ENCODE data around the gene IL12RB2.
A peak's percentile ranks its signal among the peaks of the same experiment; 100 is the strongest.

IL12RB2 gene, protein sequence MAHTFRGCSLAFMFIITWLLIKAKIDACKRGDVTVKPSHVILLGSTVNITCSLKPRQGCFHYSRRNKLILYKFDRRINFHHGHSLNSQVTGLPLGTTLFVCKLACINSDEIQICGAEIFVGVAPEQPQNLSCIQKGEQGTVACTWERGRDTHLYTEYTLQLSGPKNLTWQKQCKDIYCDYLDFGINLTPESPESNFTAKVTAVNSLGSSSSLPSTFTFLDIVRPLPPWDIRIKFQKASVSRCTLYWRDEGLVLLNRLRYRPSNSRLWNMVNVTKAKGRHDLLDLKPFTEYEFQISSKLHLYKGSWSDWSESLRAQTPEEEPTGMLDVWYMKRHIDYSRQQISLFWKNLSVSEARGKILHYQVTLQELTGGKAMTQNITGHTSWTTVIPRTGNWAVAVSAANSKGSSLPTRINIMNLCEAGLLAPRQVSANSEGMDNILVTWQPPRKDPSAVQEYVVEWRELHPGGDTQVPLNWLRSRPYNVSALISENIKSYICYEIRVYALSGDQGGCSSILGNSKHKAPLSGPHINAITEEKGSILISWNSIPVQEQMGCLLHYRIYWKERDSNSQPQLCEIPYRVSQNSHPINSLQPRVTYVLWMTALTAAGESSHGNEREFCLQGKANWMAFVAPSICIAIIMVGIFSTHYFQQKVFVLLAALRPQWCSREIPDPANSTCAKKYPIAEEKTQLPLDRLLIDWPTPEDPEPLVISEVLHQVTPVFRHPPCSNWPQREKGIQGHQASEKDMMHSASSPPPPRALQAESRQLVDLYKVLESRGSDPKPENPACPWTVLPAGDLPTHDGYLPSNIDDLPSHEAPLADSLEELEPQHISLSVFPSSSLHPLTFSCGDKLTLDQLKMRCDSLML

DNA sequence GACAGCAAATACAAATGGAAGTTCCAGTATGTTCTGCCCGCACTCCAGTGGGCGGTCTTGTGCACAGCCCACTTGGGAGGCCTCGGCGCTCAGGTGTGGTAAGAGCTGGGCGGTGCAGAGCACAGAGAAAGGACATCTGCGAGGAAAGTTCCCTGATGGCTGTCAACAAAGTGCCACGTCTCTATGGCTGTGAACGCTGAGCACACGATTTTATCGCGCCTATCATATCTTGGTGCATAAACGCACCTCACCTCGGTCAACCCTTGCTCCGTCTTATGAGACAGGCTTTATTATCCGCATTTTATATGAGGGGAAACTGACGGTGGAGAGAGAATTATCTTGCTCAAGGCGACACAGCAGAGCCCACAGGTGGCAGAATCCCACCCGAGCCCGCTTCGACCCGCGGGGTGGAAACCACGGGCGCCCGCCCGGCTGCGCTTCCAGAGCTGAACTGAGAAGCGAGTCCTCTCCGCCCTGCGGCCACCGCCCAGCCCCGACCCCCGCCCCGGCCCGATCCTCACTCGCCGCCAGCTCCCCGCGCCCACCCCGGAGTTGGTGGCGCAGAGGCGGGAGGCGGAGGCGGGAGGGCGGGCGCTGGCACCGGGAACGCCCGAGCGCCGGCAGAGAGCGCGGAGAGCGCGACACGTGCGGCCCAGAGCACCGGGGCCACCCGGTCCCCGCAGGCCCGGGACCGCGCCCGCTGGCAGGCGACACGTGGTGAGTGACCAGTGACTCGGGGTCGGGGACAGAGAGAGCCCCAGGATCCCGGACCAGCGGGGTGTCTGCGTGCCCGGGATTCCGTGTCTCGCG is at the start of gene IL12RB2:
Gene IL12RB2, plus strand, starts transcription at position 623 of the 810 bp plus-strand sequence. CDS start 12,496 bp downstream, outside the sequence.
- DNase-seq = peak; percentile 6

DNA sequence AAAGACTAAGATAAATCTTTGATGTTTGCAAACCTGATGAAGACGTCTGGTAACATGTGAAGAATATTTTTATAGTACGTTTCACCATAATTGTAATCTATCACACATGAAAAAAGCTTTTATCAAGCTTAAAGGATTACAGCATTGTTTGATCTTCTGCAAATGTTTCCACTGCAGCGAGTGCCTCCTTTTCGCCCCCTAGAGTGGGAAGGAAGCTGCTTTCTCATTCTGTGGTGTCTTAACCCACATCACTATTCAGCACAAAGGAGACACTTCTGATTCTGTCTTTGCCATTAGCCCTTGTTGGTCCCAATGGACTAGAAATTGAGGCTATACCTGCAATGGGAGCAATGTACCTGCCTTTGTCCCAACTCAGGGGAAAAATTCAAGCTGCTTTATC is 46.0 kb upstream of the IL12RB2 start:
- no peak for DNase-seq

DNA sequence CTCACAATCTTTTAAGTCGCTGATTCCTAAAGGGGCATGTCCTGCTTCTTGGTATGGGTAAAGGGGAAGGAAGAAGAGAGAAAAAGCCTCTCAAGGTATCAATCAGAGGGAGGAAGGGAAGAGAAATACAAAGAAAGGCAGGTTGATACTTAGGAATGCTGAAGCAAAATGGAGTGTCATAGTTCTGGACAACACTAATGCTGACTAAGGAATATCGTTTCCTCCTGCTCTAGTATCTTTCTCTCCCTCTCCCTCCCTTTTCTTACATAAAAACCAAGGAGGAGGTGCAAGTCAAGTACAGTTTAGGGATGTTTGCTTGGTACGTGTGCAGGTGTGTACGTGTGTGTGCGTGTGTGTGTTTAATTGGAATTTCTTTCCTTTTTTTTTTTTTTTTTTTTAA is 44.9 kb upstream of the IL12RB2 start:
- DNase-seq = no peak

DNA sequence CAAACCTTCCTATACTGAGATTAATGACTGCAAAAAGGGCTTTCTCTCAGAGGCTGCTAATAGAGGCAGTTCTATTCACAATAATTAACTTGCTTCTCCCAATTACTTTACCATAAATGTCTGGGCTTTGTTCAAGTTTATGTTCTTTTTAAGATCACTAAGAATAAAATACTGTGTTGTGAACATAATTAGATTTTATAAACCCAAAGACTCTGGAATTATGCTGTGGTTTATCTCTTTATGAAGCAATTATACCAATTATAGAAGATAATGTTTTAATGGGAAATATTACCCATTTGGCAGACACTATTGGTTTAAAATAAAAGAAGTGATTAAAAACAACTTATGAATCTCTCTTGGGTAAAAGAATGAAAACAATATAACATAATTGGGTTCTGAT is 43.5 kb upstream of the IL12RB2 start:
- no peak for DNase-seq

DNA sequence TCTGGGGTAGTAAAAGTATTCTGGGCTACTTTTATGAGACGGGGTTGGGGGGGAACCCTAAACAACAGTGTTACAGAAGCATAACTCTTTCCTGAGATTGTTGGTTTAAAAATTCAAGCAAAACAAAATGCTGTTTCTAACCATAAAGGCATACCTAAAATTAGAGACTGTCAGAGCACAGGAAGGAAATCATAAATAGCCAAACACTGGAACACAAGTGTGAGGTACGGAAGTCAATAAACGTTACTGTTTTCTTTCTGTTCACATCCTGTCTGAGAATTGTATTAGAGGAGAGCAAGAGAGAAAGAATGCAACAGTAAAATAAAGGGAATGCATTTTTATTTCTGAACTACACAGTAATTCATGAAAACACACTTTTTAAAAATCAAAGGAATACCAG is 42.8 kb upstream of the IL12RB2 start:
- DNase-seq = no peak

DNA sequence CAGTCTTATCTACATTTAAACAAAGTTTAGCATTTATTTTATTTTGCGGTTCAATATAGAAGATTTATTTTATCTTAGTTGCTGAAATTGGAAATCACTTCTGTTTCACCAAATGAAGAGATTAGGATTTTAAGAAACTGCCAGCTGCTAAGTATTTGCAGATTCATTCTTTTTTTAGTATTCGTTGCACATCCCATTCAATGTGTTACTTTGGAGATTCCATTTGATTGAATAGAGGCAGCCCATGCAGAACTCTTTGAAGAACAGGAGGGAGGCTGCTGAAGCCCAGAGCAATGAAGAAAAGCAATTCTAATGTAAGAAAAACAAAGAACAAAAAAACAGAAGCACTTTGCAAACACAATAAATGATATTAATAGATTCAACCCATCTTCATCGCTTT is 38.6 kb upstream of the IL12RB2 start:
- no peak for DNase-seq

DNA sequence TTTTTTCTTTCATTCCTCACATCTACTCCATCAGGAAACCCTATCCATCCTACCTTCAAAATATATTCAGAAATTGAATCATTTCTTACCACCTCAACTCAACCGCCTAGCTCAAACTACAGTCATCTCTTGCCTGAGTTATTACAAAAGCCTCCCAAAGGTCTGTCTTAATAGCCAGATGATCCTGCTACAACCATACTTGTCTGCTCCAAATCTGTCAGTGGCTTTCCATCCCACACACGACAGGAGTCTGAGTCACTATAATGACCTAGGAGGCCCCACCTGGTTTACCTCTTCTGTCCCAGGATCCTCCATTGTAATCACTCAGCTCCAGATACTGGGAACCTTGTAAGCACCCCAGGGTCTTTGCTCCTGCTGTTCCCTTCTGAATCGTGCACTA is 37.1 kb upstream of the IL12RB2 start:
- DNase-seq = no peak

DNA sequence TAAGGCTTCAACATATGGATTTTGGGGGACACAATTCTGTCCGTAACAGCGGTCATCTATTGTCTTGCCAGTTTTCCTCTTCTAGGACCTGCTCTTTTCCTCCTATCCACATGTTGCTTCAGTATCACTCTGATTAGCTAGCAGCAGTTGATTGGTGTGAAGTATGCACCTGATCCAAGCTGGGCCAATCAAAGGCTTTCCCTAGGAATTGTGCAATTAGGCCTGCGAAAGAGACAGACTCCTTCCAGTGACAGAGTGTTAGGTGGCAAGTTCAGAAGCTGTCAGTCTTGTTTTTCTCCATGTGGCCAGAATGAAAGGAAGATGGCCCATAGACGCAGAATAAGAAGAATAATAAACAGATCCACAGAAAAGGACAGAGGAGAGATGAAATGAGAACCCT is 34.1 kb upstream of the IL12RB2 start:
- DNase-seq = no peak

DNA sequence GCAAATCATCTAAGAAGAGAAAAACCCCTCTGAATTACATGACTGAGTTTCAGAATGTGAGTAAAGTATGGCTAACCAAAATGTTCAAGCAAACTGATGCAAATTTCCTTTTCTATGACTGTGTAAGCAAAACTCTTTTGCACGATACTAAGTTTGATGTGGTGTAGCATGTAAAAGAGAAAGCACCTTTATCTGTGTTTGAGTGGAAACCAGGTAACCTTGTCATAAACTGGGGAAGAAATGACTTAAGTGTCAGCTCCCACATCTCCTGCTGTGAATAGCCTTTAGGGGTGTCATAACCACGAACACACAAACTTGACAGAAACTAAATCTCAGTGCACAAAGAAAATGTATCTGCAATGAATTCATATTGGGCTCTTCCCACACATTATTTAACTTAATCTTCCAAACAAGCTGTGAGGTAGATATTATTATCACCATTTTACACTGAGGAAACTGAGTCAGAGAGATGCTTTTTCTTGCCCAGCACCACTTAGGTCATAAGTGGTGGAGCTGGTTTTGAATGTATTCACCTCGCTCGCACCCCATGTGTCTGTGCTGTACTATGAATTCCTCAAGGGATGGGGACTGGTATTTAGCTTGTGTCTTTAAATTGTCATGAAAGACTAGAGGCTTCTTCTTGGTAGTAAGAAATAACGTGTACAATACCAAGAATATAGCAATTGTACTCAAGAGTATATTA is 32.9 kb upstream of the IL12RB2 start:
- no peak for DNase-seq

DNA sequence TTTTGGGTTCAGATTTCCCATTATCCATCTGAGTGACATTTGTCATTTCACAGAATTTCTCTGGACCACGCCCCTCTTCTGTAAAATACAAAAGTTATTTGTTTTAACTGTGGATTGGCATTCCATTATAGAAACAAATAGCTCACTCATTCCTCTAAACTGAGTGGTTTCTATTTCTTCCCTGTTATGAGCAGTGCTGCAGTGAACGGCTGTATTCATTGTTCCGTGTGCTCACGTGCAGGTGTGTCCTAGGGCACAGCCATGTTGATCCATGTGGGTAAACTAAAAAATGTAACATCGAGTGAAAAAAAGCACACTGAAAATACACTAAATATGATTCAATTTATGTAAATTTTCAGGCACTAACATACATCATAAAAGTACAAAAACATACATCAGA is 27.0 kb upstream of the IL12RB2 start:
- no peak for DNase-seq

DNA sequence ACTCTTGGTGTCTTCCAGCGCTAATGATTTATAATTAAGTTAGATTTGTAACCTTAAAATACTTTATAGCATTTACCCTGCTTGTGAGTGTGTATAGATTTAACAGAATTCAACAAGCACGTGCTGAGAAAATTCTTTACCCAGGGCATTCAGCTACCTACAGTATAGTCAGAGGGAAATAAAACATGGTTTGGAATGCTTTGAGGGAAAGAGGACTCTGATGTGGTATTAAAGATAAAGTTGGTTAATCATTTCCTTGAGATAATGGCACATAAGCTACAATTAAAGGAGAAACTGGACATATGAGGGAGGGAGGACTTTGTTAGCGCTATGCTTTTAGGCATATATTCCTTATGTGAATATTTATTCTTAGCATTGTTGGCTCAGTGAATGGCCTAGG is 26.4 kb upstream of the IL12RB2 start:
- no peak for DNase-seq

DNA sequence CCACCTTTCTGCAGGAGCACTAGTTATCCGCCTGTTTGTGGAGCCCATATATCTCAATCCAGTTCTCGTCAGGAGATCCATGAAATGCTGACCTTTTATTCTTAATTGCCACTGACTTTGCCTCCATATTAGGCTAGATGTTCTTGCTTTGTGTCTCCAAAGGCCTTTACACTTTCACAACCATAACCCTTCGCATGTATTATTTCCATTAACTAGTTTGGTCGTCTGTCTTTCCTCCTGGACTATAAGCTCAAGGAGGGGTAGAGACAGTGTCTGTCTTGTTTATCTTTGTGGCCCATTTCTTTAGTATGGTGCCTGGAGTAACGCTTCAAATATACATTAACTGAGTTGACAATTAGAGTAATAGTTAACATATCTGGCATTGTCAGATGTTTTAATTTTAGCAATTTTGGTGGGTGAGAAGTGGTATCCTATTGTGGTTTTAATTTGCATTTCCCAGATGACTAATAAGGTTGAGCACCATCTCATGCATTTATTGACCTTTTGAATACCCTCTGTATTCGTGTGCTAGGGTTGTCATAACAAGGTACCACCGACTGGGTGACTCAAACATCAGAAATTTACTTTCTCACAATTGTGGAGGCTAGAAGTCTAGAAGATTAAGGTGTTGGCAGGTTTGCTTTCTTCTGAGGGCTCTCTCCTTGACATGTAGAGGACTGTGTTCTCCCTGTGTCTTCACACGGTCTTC is 21.7 kb upstream of the IL12RB2 start:
- no peak for DNase-seq

DNA sequence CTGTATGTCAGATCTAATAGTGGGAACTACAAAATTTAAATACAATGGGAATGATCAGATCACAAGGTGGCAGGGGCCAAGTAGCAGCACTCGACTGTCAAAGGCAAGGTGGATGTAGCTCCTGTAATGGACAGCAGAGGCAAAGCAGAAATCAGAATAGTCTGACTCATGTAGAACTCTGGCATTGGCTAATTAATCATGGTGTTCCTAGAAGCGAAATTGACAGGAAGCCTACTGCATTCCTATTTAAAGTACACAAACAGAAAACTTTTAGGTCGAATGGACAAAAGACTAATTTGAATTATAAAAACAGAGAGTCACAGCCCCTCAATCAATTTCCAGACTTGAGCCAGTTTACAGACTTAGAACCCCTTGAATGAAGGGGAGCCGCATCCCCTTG is 17.4 kb upstream of the IL12RB2 start:
- no peak for DNase-seq

DNA sequence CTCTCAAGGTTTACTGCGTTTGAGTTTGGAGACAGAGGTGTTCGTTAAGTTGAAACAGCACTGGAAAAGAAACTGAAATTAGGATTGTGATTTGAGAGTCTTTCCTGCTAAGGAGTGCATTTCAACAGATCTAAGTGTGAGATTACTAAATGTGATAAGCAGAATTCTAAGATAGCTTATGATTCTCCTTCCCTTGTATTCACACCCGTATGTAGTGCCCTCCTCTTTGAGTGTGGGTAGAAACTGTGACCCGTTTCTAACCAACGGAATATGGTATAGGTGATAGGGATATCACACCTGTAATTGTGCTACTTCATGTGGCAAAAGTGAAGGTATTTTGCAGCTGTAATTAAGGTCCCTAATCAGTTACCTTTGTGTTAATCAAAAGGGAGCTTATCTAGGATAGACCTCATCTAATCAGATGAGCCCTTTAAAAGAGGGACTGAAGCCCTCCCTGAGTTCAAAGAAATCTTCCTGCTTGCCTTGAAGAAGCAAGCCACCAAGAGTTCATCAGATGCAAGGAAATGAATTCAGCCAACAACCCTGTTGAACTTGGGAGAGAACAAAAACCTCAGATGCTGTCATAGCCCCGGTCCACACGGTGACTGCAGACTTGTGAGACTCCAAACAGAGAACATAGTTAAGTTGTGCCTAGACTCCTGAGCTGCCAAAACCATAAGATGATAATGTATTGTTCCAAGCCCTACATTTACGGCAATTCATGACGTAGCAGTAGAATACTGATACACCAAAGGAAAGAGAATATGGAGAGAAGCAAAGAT is 12.6 kb upstream of the IL12RB2 start:
- no peak for DNase-seq

DNA sequence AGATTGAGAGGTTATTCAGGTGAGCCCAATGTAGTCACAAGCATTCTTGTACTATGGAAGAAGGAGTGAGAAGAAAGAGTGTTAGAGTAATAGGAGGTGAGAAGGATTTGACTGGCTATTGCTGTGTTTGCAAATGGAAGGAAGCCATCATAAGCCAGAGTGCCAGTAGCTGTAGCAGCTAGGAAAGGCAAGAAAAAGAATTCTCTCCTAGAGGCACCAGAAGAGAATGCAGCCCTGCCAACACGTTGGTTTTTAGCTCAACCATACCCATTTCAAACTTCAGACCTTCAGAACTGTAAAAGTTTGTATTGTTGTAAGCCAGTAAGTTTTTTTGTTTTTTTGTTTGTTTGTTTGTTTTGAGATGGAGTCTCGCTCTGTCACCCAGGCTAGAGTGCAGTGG is 8.9 kb upstream of the IL12RB2 start:
- DNase-seq = no peak

DNA sequence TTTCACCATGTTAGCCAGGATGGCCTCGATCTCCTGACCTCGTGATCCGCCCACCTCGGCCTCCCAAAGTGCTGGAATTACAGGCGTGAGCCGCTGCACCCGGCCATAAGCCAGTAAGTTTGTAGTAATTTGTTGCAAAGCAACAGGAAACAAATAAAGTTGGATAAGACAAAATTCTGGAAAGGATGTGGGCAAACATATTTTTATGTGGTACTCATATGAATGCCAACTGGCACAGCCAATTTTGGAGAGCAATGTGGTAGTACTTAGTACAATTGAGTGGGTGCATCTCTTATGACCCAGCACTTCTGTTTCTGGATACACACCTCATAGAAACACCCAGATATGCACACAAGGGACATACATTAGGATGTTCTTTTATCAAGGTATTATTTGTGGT is 8.4 kb upstream of the IL12RB2 start:
- no peak for DNase-seq

DNA sequence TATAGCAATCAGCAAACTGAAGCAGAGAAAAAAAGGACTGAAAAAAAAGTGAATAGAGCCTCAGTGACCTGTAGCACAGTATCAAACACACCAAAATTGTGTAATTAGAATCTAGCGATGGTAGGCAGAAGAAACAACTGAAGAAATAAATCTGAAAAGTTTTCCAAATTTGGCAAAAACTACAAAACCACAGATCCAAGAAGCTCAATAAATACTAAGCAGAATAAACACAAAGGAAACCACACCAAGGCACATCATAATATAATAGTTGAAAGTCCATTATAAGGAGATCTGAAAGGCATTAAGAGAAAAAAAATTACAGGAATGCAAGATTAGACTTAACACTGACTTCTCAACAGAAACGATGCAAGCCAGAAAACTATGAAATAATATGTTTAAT is 7.1 kb upstream of the IL12RB2 start:
- no peak for DNase-seq

DNA sequence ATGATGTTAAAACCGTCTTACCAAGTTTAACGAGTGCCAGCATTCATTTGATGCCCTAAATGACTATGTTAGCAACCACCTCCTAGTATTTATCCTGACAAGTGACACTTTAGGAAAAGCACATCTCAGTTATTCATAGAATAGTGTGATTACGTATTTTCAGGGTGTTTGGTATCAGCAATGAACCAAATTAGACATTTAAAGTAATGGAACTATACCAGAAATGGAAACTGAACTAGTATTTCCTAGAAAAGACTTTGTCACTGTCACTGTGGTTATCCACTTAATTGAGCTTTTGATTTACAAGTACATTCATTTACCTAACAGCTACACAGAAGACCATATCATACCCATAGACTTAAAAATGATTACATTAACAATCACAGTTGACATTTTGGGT is 3.6 kb upstream of the IL12RB2 start:
- no peak for DNase-seq

DNA sequence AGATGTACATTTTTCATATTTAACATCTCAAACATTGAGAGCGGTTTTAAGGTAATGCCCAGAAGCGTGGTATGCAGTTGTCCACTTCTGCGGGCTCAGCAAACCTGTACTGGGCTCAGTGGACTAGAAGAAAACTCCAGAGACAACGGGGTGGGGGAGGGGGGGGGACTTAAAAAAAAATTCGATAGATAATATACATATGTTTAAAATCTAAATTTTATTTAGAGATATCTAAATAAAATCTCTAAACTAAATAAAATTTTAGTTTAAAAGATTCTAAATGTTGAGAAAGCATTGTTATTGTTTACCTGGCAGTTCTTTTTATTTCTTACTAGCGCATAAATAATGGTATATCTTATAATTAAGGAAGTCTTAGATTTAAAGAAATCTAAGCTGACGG is 1.1 kb upstream of the IL12RB2 start:
- DNase-seq = no peak

DNA sequence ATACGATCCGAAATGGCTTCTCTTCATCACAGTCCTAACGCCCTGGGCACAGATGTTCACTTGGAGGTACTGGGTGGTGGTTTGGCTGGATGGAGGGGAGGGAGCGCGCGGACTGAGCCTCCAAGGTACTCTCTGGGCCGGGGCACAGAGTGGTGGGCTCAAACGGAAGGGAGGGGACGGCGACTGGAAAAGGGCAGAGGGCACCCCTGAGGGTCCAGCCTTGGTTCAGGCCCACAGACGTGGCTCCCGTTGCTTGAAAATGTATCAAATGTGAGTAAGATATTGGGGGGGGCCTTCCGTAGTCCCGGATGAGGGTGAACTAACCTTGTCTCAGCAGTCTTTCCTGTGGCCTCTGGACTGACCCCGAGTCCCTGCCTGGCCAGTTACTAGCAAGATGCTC is 463 bp downstream of the IL12RB2 start:
- DNase-seq = no peak

DNA sequence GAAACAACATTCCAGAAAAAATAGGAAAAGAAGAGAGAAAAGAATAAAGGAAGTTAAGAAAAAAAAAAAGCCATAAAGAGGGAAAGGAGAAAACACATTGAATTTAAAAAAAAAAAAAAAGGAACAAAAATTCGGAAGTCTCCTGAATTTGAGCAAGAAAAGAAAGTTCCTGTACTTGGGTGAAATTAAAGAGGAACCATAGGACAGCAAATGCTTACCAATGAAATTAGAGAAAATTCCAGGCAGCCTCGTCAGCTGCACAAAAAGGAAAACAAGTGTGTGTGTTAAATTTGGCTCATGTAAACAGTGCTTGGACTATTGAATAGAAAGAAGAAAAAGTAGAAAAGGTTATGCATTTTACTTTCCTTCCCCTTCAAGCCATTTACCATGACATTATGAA is 4.9 kb downstream of the IL12RB2 start:
- no peak for DNase-seq
